ENCODE data around the gene ST7.
"Not testable (repeated sequence)": the region's sequence is repeated elsewhere in the genome, so short reads cannot be mapped to it uniquely, and the experiment has no call there.

The ST7 gene

GRCh38 chr7:117212969-117213877, 259.9 kb downstream of the ST7 start:
- H3K4me3 ChIP-seq (ENCODE audit: low read depth, low read length), result no peak overlapping the region

GRCh38 chr7:117216010-117216409, 262.7 kb downstream of the ST7 start:
- H3K4me3 ChIP-seq (ENCODE audit: low read depth, low read length), result no peak overlapping the region

- H3K4me3 ChIP-seq (ENCODE audit: low read depth, low read length), result no peak overlapping the region
Measured at GRCh38 chr7:117216436-117217069, 263.3 kb downstream of the ST7 start.

- H3K4me3 ChIP-seq (ENCODE audit: low read depth, low read length), result no peak overlapping the region
Measured at GRCh38 chr7:117217106-117218035, 264.1 kb downstream of the ST7 start.

- no peak overlapping the region for H3K4me3 ChIP-seq (ENCODE audit: low read depth, low read length)
Measured at GRCh38 chr7:117218700-117219099, 265.4 kb downstream of the ST7 start.

GRCh38 chr7:117219485-117219884, 266.2 kb downstream of the ST7 start:
- H3K4me3 ChIP-seq (ENCODE audit: low read depth, low read length), result no peak overlapping the region

GRCh38 chr7:117220836-117221235, 267.5 kb downstream of the ST7 start:
- H3K4me3 ChIP-seq (ENCODE audit: low read depth, low read length), result no peak overlapping the region

GRCh38 chr7:117225536-117225935, 272.2 kb downstream of the ST7 start:
- H3K4me3 ChIP-seq (ENCODE audit: low read depth, low read length), result no peak overlapping the region

- H3K4me3 ChIP-seq (ENCODE audit: low read depth, low read length), result no peak overlapping the region
Measured at GRCh38 chr7:117227091-117227490, 273.8 kb downstream of the ST7 start.

GRCh38 chr7:117229350-117229749, 276.0 kb downstream of the ST7 start:
- H3K4me3 ChIP-seq (ENCODE audit: low read depth, low read length), result no peak overlapping the region

GRCh38 chr7:117230276-117231046, 277.2 kb downstream of the ST7 start:
- H3K4me3 ChIP-seq (ENCODE audit: low read depth, low read length), result no peak overlapping the region

- no peak overlapping the region for H3K4me3 ChIP-seq (ENCODE audit: low read depth, low read length)
Measured at GRCh38 chr7:117231047-117231359, 277.7 kb downstream of the ST7 start.

- H3K4me3 ChIP-seq (ENCODE audit: low read depth, low read length), result no peak overlapping the region
Measured at GRCh38 chr7:117237646-117238045, 284.3 kb downstream of the ST7 start.

- no peak overlapping the region for H3K4me3 ChIP-seq (ENCODE audit: low read depth, low read length)
Measured at GRCh38 chr7:117238472-117238871, 285.2 kb downstream of the ST7 start.

GRCh38 chr7:117238937-117239336, 285.6 kb downstream of the ST7 start:
- H3K4me3 ChIP-seq (ENCODE audit: low read depth, low read length), result no peak overlapping the region

GRCh38 chr7:117241088-117241487, 287.8 kb downstream of the ST7 start:
- no peak overlapping the region for H3K4me3 ChIP-seq (ENCODE audit: low read depth, low read length)

GRCh38 chr7:117243390-117243789, 290.1 kb downstream of the ST7 start:
- no peak overlapping the region for H3K4me3 ChIP-seq (ENCODE audit: low read depth, low read length)

- not testable (repeated sequence) for H3K4me3 ChIP-seq (ENCODE audit: low read depth, low read length)
Measured at GRCh38 chr7:117245703-117246102, 292.4 kb downstream of the ST7 start.

GRCh38 chr7:117247809-117248208, 294.5 kb downstream of the ST7 start:
- no peak overlapping the region for H3K4me3 ChIP-seq (ENCODE audit: low read depth, low read length)

GRCh38 chr7:117248829-117249228, 295.5 kb downstream of the ST7 start:
- H3K4me3 ChIP-seq (ENCODE audit: low read depth, low read length), result no peak overlapping the region

- no peak overlapping the region for H3K4me3 ChIP-seq (ENCODE audit: low read depth, low read length)
Measured at GRCh38 chr7:117249696-117250095, 296.4 kb downstream of the ST7 start.

Measured in iPS-11a (cell line).